HG02981 (cell line): Measurements from ENCODE around the gene ABCC2.
"Not testable (repeated sequence)": the region's sequence is repeated elsewhere in the genome, so short reads cannot be mapped to it uniquely, and the experiment has no call there.

ENCODE experiments used
- ATAC-seq: cut with Tn5 transposase; IDR thresholded peaks from one replicate; pipeline ENCODE4 v1.9.1; 2021; ENCODE audit warnings: mild to moderate bottlenecking, moderate library complexity; ENCODE audit not compliant: unreplicated experiment

The ABCC2 gene

DNA sequence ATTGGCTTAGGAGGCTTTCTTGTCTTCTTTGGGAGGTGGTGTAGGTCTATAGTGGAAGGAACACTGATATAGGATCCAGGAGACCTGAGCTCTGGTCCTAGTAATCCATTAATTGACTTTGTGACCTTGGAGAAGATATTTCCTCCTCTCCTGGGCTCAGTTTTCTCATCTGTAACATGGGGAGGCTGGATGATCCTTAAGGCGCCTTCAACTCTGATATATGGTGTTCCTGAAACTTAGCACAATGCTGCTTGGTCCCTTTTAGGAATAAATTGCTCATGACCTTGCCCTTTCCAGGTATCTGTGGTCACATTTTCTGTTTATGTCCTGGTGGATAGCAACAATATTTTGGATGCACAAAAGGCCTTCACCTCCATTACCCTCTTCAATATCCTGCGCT lies 25.3 kb downstream of the ABCC2 start:
- ATAC-seq, result no peak

GRCh38 chr10:99808270-99808669 lies 25.8 kb downstream of the ABCC2 start:
- ATAC-seq, result no peak

DNA sequence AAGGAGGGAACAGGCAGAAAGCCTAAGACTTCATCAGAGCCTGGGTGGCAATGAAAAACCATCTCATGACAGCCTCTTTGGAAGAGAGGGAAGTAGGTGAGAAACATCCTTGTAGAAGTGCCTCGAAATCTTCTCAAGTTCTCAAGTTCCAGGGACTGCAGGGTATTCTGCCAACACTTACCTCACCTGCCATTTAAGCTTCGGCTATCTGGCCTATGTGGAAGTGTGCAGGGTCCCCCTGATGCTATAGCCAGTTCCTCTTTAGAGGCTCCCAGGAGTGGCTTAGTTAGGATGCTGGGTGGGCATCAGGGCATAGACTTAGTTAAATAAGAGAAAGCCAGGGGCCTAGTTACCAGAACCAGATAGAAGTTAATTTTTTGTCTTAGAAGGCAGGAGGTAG lies 27.0 kb downstream of the ABCC2 start:
- ATAC-seq, result no peak

DNA sequence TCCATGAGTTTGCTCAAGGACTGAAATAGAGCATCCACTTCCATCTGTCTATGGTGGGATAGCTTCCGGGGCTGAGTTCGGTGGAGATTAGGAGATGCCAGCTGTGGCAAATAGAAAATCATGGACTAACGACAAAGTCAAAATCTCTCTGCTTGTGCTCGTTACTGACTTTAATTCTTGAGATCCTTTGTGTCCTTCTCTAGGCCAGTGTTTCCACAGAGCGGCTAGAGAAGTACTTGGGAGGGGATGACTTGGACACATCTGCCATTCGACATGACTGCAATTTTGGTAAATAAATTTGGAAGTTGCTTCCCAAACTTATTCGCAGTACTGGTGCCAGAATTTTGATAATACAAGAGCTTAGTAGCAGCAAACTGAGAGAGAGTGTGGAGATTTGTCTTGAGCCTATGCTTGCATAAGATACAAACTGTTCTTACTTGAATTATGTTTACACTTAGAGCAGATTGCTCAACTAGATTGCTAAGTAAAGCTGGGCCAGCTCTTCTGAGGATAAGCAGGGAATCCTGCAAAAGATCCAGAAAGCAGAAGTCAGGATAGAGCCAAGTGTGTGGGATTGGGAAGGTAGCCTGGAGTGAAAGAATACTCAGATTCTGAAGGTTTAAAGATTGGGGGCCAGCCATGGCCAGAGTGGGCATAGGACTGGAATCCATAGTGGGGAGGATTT lies 27.6 kb downstream of the ABCC2 start:
- no peak for ATAC-seq

DNA sequence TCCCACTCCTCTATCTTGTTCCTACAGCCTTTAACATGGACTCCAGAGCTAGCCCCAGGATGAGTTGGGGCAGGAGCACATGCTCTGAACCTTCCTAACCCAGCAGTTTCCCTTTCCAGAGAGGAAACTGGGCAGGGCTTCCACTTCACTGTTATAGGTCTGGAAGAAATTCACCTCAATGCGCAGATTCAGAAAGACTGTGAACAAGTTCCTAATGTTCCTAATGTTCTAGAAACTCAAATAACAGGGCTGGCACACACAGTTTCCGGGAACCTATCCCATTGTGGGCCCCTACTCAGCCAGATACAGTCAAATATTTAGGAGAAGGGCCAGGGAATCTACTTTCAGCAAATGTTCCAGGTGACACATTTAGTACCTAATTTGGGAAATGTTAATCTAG lies 29.7 kb downstream of the ABCC2 start:
- no peak for ATAC-seq

DNA sequence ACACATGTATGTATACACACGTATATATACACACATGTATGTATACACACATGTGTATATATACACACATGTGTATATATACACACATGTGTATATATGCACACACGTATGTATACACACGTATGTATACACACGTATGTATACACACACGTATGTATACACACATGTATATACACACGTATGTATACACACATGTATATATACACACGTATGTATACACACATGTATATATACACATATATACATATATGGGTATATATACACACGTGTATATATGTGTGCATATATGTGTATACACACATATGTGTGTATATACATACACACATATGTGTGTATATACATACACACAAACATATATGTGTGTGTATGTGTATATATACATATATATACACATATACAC lies 31.7 kb downstream of the ABCC2 start:
- no peak for ATAC-seq

GRCh38 chr10:99815621-99816020 lies 33.2 kb downstream of the ABCC2 start:
- no peak for ATAC-seq

DNA sequence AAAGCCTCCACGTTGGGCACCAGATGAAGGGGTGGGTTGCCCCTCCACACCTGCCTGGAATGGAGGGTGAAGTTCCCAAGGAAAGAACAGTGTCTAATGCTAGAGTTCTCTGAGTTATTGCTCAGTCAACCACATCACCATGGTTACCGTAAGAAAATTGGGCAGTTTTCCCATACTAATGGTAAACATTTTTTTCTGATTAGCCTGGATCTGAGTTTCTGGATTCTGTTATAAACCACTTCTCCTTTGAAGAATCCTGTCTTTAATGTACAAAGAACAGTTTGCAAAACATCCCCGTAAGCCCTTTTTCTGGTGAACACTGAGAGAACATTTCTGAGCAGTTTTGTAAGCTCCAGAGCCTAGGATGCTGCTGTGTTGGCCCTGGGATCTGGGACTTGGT lies 45.5 kb downstream of the ABCC2 start:
- ATAC-seq, result no peak

DNA sequence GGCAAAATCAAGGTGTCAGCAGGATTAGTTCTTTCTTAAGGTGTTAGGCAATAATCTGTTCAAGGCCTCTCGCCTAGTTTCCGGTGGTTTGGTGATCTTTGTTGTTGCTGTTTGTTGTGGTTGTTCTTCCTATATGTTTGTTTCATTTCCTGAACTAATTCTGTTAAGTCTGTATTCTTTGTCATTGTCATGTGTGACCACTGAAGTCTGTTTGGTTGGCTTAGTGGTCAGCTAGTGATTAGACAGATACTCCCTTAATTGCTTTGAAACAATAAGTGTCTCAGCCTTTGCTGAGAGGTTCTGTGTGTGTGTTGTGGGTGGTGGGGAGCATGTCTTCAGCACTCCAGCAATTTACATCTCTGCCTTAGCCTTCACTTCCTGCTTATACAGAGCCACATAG lies 46.0 kb downstream of the ABCC2 start:
- no peak for ATAC-seq

DNA sequence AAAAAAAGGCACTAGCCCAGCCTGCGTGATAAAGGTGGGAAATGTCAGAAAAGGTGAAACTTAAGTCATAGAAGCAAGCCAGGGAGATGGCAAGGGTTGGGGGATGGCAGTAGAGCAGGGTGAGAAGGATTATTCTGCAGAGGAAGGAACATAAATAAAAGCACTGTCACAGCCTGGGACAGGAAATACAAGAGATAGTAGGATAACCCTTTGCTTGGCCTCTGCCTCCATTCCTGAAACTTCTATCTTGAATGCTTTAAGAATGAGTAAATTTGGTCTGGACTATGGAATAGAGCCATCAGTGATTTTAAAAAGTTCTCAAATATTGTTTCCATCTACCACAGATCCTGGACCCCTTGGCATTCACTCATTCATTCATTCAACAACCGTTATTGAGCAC lies 50.0 kb downstream of the ABCC2 start:
- no peak for ATAC-seq

GRCh38 chr10:99834410-99834809 lies 52.0 kb downstream of the ABCC2 start:
- no peak for ATAC-seq

DNA sequence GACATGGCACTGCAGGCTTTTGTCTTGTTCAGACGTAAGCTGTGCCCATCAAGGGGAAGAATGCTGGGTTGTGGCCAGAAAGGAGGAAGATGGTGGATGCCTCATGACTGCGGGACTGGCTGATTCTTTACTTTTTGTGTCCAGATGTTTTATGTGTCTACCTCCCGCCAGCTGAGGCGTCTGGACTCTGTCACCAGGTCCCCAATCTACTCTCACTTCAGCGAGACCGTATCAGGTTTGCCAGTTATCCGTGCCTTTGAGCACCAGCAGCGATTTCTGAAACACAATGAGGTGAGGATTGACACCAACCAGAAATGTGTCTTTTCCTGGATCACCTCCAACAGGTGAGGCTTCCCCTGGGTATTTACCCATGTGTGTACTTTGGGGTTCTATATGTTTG lies 53.5 kb downstream of the ABCC2 start:
- no peak for ATAC-seq

DNA sequence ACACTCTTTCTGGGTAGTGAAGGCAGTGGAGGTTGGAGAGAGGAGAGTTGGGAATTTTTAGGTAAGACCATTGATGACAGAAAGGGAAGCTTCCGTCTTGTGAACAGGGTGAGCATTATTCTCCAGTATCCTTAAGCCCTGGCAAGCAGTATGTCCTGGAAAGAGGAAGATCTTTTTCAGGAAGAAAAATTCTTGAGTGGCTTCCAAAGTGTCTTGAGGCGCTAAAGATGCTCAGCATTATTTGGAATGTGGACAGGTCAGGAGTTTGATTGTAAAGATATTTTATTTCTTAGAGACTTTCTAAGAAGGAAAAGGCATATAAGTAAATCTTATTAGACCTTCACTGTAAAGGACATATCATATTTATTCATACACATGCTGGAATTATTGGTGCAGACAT lies 54.3 kb downstream of the ABCC2 start:
- no peak for ATAC-seq

DNA sequence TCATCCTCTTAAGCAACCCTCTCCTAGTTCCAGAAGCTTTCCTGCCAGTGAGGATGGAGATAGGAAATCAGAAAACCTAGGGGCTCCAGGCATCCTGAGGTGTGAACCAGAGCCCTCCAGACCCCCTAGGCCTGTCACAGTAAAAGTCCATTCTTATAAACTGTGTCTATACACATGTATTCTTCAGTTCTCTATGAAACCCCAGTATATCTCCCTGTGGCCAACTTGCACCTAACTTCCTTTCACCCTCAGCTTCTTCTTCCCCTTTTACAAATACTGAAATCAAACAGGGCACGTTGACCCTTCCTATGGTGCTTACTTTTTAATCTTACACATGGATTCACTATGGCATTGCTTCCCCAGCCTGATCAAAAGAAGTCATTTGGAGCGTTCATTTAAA lies 58.4 kb downstream of the ABCC2 start:
- ATAC-seq, result not testable (repeated sequence)

DNA sequence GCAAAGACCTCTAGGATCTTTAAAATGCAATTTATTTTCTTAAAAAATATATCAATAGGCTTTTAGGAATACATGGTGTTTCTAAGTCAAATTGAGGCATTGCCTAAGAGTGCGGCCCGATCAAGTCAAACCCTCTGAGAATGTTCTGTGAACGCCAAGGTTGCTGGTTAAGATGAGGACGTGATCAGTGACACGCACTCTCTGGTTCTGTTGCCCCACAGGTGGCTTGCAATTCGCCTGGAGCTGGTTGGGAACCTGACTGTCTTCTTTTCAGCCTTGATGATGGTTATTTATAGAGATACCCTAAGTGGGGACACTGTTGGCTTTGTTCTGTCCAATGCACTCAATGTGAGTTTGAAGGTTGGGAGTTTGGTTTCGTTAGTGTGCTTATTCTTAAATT lies 59.3 kb downstream of the ABCC2 start:
- ATAC-seq, result no peak

- no peak for ATAC-seq
Measured at GRCh38 chr10:99843310-99843709, 60.9 kb downstream of the ABCC2 start.

GRCh38 chr10:99844433-99844955 lies 62.1 kb downstream of the ABCC2 start:
- no peak for ATAC-seq

- peak; percentile 70 for ATAC-seq
Measured at GRCh38 chr10:99845837-99846382, 63.5 kb downstream of the ABCC2 start.

GRCh38 chr10:99849057-99849456 lies 66.6 kb downstream of the ABCC2 start:
- ATAC-seq, result no peak

DNA sequence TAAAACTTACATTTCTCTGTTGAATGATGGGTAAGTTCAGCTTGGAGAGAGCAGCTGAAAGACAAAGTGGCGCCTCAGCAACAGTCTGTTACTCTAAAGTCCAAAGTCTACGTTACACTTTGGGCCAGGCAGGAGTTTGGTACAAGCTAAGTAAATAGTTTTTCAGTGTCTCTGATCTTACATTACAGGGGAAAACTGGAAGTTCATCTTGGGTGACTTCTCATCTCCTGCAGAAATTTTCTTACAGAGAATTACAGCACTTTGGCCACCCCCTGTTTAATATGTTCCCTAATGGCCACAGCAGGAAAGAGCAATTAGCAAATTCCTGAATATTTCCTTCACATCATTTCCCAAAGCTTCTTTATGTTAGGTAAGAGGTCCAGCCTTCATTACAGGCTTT lies 67.1 kb downstream of the ABCC2 start:
- no peak for ATAC-seq

- ATAC-seq, result no peak
Measured at GRCh38 chr10:99850021-99850766, 67.8 kb downstream of the ABCC2 start.

DNA sequence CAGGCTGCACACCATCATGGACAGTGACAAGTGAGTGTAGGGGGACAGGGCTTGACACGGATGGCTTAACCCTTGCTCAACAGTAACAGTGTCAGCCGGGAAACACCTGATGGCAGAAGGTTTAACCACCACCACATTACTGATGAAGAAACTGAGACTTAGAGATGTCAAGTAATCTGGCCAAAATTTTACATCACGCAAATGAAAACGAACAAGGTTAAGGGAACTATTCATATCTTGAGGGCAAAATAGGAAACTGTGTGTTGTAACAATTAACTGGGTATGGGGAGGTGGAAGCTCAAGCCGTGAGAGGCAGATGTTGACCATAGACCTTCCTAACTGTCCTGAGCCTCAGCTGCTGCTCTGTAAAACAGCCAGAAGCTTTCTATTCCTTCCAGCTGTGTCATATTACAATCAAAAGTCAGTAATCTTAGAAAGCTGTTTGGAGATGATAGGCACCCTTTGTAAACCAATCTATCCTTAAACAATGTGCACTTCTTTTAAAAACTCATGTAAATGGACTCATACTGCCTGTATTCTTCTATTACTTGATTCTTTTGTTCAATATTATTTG lies 68.4 kb downstream of the ABCC2 start:
- no peak for ATAC-seq
